ENCODE results near the gene LMOD3. TPM values are rescaled to one million over a fixed set of nuclear protein-coding genes. Genes with fewer than 3 reads are reported as not detected.

Gene LMOD3
- total RNA-seq (2014; rRNA removed; shearing (Covaris generic)) = not detected in 2 replicates

DNA sequence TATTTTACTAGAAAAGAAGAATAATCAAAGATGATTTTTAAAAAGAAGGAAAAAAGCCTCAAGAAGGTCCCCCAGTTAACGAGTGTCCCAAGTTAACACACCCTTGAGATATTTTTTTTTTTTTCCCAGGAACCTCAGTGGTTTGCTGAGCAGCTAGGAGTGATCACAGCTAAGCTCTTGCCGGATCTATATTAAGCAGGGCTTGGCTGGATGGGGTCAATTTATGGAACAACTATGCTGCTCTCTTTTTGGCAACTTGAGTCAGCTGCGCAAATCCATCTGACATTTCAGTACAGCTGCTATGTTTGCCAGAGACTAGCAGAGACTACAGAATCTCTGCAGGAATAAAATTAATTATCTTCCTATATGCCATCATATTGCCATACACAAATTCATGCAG, at the start of gene LMOD3:
TSS of gene LMOD3 (minus strand) at position 193 of the 400 bp plus-strand sequence. CDS start 209 bp downstream, outside the sequence.
- no peak for DNase-seq (ENCODE audit: low read depth)

DNA sequence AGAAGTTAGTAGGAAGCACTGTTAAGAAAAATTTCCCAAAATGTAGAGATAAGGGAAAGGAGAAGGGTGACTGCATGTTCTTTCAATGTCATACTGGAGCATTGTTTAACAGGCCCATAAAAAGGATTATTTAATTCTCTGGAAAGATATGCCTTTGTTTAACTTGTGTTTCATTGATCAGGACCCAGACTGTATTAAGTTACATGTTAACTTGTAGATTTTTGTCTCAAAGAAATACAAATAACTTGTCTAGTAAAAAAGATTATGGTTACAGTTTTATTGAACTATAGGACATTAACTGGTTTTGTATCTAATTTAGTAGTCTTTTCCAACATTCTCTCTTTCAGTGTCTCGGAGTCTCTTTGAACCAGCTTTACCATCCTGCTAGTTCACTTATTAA, 49.7 kb upstream of the LMOD3 start:
- DNase-seq (ENCODE audit: low read depth) = no peak

DNA sequence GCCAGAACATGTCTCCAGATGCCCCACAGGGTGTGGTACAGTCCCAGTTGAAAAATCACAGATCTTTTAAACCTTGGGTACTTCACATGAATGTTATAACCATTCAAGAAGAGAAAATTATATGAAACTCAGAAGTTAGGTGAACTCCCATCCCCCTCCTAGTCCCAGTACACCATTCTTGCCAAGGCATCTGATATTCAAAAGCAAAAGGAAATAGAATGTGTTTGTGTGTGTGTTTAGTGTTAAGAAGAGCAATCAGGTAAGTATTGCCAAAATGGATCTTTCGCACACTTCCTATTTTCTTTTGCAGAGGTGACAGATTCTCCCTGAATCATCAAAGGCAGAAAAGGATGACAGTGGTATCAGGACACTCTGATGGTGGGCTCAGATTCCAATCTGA, 44.1 kb upstream of the LMOD3 start:
- no peak for DNase-seq (ENCODE audit: low read depth)

DNA sequence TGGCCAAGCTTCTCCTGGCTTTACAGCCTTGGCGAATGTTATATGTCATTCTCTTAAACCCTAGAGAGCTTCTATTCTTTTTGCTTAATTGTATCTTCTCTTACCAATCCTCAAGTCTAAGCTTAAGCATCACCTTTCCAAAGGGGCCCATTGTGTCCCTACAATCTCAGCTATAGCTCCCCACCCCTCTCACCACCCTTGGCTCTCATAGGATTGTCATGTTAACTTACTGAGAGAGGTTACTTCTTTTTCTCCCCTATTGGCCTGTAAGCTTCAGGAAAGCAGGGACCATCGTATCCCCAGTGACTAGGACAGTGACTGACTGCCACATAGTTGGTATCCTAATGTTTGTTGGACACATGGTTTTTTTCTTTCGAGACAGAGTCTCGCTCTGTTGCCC, 43.3 kb upstream of the LMOD3 start:
- DNase-seq (ENCODE audit: low read depth) = no peak

DNA sequence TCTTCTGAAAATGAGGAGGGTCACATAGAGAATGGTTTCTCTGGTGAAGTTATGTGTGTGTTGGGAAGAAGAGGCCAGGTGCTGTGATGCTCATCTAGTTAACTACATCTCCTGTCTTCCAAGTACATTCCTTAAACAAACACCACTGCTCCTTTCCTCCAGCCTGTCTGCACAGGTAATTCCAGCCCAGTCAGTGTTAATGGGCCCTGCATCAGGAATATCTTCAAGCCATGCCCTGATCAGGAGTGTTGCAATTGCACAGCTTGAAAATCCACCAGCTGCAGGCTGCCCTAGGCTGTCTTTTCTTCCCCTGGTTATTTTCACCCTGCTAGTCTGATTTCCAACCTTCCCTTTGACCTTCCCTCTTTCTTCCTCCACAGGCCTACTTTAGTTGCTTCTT, 41.9 kb upstream of the LMOD3 start:
- no peak for DNase-seq (ENCODE audit: low read depth)

DNA sequence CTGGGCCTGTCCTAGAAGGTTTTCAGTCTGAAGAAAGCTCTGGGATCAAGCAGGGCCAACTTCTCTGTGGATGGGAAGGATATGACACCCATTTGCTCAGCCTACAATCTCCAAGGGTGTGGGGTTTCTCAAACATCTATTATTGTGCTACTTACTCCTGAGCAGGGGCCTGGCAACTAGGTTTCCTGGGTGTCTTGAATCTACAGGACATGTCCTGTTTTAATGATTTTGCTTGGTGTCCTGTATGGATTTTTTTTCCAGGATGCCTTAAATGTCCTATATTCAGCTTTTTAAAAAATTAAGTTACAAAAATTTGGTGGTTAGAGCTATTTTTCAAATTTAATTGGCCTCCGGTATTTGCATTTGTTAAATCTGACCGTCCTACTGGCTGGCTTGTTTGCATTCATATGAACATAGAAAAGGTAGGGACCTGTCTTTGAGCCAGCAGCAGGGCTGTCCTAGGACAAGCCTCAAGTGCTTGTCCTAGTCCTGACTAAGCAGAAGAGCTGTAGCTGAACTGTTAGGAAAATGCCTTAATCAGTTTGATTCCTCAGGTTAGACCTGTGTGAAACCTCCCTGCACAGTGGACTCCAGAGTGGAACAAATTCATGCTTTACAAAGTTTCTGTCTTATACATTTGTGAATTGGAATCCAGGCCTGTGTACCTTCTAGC, 40.0 kb upstream of the LMOD3 start:
- DNase-seq (ENCODE audit: low read depth) = no peak

DNA sequence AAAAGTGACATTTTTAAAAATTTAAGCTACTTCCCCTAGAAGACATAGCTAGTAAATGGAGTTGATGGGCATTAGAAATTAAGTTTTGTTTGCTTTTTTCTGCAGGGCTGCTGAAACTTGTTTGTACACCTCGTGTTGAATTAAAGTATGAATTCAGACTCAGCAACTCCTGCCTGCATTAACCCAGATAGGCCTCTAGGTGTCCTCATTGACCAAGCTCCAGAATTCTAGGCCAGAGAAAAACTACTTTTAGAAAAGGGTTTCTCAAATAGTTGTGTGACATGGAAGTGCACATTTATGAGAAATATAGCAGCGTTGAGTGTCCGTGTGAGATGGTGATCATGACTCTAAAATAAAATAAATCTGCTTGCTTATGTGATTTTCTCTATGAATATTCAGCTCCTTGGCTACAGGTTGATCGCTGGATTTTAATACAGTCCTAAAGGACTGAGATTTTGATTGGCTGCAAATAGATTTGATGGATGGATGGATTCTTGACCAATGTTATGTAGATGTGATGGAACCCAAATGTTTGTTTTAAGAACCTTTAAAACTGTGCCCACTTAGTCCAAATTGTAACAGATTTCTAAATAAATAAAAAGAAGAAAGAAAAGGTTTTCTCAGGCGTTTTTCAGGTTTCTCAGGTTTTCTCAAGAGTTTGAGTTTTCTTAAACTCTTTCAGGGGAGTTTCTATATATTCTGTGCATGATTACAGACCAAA, 39.4 kb upstream of the LMOD3 start:
- DNase-seq (ENCODE audit: low read depth) = peak; percentile 20

DNA sequence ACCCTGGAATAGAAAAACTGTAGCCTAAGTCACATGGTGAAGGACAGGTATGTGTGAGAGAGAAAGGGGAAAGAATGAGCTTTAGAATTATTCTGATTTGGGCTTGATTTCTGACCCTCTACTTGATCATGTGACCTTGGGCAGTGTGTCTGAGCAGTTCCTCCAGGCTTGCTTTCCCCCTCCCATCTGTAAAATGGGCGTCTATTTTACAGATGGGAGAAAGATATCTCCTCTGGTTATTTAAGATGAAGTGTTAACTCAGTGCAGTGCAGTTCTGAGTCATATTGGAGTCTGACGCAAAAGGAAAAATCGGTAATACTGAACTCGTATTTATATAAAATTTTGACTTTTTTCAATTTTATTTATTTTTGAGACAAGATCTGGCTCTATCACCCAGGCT, 38.1 kb upstream of the LMOD3 start:
- no peak for DNase-seq (ENCODE audit: low read depth)

DNA sequence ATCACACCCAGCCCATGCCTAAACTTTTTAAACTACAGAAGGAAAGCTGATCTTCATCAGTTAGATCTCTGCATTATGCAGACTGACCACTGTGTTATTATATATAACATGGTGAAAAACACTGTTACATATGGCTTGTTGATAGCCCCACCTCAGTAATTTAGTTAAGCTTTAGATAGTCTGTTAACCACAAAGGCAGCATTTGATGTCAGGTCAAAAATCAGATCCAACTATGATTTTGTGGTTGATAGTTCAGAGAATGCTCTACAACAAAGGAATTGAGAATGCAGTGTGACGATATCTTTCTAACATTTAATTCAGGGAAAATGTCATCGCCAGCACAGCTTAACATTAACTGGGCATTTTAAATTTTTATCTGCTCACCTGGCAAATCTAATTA, 37.7 kb upstream of the LMOD3 start:
- no peak for DNase-seq (ENCODE audit: low read depth)

DNA sequence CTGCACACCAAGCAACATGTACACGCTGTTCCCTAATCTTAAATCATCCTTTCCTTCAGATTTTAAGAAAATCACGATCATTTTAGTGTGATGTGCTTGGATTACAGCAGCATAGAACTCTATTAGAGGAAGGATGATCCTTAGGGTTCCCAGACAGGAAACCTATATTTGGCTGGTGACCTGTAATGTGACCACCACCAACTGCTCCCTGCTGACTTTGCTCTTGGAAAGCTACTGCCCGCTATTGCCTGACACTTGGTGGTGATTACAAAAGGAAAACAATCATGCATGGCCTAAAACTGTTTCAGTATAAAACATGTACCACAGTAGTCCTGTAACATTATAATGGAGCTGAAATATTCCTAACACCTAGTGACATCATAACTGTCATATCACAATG, 27.2 kb upstream of the LMOD3 start:
- DNase-seq (ENCODE audit: low read depth) = no peak

DNA sequence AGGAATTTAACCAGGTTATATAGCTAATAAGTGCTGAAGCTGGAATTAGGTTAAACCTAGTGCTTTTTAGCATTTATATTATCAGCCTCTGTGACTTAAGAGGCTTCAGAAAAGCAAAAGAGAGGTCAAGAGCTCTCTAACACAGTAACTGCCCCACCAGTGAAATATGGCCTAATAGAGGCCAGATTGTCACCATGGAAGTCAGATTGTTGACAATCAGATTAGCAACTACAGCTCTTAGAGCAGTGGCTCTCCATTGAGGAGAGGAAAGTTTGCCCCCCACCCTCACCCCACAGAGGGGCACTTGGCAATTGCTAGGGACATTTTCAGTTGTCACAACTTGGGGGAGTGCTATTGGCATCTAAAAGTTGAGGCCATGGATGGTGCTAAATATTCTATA, 23.3 kb upstream of the LMOD3 start:
- no peak for DNase-seq (ENCODE audit: low read depth)

DNA sequence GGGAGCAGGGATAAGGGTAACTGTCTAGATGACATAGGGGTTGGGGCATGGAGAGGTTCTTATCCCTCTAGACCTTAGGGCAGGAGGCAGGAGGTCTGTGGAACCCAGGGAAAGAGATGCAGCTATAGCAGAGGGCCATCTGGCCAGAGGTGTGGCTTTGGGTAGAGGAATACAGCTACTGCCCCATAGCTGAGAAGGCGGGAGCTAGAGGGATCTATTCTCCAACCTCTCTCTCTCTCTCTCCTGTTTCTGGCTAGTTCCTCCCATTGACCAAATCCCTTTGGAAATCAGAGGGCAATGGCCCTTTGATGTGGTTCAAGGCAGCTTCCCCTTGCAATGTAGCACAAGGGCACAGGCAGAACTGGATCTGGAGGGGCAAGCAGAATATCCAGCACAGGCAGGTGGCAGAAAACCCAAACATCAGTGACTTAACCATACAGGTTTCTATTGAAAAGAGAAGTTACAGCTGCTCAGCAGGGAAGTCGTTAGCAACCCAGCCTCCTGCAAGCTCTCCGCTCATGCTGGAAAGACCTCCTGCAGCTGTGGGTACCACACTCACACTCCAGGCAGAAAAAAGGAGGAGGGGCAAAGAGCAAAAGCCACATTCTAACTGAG, 22.3 kb upstream of the LMOD3 start:
- no peak for DNase-seq (ENCODE audit: low read depth)

DNA sequence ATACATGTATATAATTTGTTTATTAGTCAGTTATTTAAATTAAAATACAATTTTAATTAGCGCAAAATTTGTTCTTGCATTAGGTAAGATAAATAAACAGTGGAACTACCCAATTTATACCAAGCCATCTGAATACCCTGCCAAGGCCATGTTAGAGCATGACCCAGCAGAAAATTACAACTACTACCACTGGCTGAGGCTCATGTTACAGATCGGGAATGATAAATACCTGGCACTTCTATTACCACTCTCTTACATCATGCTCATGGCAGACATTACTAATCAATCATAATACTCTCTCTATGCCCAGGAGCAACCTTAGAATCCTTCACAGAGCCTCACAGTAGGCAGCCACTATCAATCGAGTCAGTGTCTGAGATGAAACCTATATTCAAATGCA, 21.2 kb upstream of the LMOD3 start:
- peak; percentile 26 for DNase-seq (ENCODE audit: low read depth)

DNA sequence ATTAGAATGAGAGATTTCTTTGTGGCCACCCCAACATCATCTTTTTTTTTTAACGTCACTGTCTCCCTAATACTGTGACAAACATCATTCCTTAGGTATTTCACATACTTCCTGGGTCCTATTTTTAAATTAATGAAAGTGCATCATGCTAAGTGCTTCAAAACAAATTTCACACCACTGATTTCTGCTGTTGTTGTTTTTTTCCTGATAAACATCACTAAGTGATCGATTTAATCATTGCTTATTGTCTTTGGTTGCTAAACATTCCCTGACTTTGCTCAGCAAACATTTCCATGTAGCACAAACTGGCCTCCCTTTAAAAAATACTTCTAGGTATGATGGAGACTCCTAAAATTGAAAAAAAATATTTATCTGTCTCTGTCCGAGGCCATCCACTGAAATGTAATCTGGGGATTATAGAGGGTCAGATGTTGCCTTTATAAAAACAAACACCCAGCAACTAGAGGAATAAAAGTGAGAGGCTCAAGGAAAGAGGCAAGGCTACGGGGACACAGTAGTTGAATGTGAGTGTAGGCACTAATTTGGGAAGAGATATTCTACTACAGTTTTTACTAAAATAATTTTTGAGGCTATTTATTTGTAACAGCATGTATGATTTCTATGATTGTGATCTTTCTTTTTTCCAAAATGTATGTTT, 20.5 kb upstream of the LMOD3 start:
- DNase-seq (ENCODE audit: low read depth) = no peak

DNA sequence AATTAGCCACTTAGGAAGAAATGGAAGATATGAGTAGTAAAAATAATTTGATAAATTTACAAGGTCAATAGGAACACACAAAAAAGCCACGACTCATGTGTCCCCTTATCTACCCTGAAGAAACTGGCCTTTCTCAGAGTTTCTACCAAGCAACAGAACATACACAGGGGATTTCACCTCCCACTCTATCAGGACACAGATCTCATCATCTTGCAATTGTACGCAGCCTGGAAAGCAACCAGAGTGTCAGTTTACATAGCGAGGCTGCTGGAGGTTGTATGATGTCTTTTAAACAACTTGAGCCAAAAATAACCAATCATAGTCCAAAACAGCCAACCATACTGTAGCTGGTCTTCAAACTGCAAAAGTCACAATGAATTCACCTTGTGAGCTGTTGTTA, 19.7 kb upstream of the LMOD3 start:
- DNase-seq (ENCODE audit: low read depth) = no peak

DNA sequence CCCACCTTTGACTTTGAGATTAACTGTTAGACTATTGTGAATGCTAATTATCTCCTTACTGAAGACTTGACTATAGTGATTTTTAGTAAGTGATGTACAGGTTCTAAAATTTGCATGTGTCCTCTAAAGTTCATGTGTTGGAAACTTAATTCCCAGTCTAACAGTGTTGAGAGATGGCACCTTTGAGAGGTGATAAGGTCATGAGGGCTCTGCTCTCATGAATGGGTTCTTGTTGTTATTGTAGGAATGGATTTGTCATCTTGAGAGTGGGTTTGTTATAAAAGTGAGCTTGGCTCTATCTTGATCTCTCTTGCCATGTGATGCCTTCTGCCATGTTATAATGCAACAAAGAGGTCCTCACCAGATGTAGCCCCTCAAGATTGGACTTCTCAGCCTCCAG, 18.9 kb upstream of the LMOD3 start:
- DNase-seq (ENCODE audit: low read depth) = no peak

DNA sequence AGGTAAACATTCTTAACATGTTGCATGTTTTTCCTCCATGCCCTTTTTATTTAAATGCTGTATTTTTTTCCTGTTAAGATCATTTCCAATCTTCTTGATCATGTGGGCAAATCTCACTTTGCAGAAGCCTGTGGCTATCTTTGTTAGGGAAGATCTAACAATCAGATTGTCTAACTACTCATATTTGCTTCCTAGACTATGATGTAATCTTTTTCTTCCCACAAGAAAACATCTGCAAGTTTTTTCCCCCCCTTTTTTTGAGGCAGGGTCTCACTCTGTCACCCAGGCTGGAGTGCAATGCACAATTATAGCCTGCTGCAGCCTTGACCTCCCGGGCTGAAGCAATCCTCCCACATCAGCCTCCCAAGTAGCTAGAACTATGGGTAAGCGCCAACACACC, 15.0 kb upstream of the LMOD3 start:
- no peak for DNase-seq (ENCODE audit: low read depth)

DNA sequence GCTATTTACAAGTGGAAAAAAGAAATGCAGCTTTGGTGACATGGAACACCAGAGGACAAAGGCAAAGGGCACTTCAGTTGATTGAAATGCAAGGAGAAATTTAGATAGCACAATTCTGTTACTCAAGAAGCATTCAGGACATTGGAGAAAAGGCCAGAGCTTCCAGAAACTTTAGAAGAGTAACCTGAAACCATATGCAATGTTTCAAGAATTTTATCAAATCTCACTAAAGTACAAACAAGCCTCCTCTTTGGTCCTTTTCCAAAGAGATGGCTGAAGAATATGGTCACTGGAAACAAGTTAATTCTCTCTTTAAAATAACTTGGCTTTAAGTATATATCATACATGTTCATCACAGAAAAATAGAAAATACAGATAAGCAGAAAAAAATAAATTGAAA, 14.6 kb upstream of the LMOD3 start:
- no peak for DNase-seq (ENCODE audit: low read depth)

DNA sequence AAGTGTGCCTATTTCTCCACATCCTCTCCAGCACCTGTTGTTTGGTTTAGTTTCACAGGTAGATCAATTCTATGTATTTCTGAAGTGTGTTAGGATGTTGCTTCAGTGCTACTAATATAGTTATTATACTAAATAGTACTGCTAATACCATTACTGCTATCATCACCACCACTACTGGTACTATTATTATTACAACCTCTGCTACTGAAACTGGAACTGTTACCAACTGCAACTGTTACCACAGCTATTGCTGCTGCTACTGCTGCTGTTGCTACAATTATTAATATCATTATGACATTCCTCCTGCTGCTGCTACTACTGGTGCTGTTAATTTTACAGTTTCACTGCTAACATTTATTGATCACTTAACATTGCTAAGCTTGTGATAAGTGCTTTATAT, 8.3 kb upstream of the LMOD3 start:
- DNase-seq (ENCODE audit: low read depth) = no peak

DNA sequence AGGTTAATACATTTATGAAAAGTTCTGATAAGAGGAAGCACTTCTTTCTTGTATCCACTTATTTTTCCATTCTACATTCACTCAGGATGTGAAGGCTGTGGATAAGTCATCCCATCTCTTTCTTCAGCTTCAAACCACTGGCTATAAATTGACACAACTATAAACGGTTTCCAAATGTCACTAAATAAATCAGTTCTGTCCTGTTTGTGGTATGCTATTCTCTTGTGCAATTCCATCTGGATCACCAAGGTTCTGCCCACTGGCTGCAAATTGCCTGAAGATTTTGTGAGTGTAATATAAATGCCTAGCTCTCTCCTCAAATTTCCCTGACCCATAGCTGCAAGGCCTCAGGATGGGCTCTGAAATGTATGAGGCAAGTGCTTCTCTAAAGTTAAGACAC, 7.1 kb upstream of the LMOD3 start:
- no peak for DNase-seq (ENCODE audit: low read depth)

DNA sequence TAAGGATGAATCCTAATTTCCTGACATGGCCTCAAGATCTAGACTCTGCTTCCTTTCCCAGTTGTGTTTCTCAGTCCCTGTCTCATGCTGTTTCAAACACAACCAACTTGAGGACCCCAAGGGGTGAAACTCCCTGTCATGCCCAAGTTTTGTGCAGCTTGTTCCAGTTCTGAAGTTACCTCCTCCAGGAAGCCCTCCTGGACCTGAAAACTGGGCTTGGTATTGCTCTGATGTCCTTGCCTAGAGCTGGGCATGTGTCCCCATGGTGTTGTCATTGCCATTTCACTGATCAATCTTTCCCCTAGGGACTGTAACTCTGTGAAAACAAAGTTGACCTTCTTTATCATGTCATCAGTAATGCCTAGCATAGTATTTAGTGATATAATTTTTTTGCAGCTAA, 6.1 kb upstream of the LMOD3 start:
- DNase-seq (ENCODE audit: low read depth) = no peak

DNA sequence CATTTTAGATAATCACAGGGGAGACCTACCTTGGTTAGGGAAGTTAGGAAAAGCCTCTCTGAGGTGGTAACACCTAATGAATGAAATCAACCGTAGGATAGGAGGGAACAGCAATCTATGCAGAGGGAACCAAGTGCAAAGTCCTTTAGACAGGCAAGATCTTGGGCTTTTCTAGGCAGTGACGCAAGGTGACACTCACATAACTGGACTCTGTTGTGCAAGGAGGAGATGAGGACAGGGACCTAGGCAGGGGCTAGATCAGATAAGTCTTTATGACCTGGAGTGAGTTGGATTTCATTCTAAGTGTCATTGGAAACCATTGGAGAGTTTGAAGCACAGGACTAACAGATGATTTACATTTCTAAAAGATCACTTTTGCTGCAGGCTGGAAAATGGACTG, 4.6 kb upstream of the LMOD3 start:
- no peak for DNase-seq (ENCODE audit: low read depth)

DNA sequence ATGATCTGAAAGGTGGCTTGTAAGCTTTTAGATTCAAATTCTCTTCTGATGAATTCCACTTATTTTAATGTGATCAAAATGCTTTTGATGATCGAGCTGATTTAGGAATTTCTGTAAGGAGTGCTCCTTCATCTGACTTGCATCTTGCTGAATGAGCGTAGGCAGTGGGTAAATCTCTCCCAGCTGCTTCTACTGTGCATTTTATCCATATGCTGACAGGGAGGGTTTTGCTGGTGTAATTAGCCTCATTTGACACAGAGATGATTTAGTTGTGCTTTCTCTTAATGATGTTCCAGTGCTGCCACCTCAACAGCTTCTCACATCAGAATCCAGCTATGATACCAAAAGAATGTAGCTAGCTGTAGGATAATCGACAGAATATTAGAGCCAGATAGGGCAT, 3.8 kb upstream of the LMOD3 start:
- no peak for DNase-seq (ENCODE audit: low read depth)

All from M059J (cell line).